Body of pancreas (tissue), 4 donors: ENCODE data around the gene MED12L. TPM values are rescaled to one million over a fixed set of nuclear protein-coding genes. Genes with fewer than 3 reads are reported as not detected.
"Not testable (repeated sequence)": the region's sequence is repeated elsewhere in the genome, so short reads cannot be mapped to it uniquely, and the experiment has no call there.

ENCODE experiments used
- ATAC-seq: fragments of 150-250 bp; one replicate; pipeline ENCODE4 v1.9.1; 2016
- DNase-seq, 4 donors: peaks; one replicate each; pipeline ENCODE4 v3.0.0-alpha.2; 2019
- H3K27ac ChIP-seq, 4 donors: fragments of 200-600 bp; sonication (generic); 1 replicate in 3 of 4; 2 replicates in 1 of 4; pipeline versions ENCODE4 v1.5.1 to v1.6.1; 2016 to 2019; ENCODE audit warnings: mild to moderate bottlenecking in 1 of 4, mixed read lengths in 1 of 4, moderate library complexity in 1 of 4
- H3K27me3 ChIP-seq, 2 donors: fragments of 200-600 bp; sonication (generic); one replicate each; pipeline ENCODE4 v1.6.0; 2016; ENCODE audit warnings: mild to moderate bottlenecking in 1 of 2
- H3K36me3 ChIP-seq, 2 donors: fragments of 200-600 bp; sonication (generic); replicated peaks in 1 of 2; 2 replicates each; pipeline ENCODE4 v1.5.1; 2016; ENCODE audit warnings: low read depth in 2 of 2; ENCODE audit not compliant: insufficient read depth in 1 of 2
- H3K4me1 ChIP-seq: fragments of 200-600 bp; sonication (generic); one replicate; pipeline ENCODE4 v1.6.0; 2016
- H3K4me3 ChIP-seq, 2 donors: fragments of 200-600 bp; sonication (generic); 1 replicate in 1 of 2; 2 replicates in 1 of 2; pipeline ENCODE4 v1.5.1; 2016 to 2019
- H3K9me3 ChIP-seq, 3 donors: fragments of 200-600 bp; sonication (generic); 1 replicate in 2 of 3; 2 replicates in 1 of 3; pipeline ENCODE4 v1.5.1; 2016
- POLR2A ChIP-seq, 3 donors: fragments of 450-650 bp; IDR thresholded peaks; one replicate each; pipeline ENCODE4 v1.6.1; 2016; ENCODE audit warnings: antibody characterized with exemption in 3 of 3, mild to moderate bottlenecking in 2 of 3
- WGBS, 2 donors: methylation state at CpG; one replicate each; pipeline ENCODE4 v1.1.5; 2017; 5-methylcytosine and 5-hydroxymethylcytosine counted together
- intact Hi-C: fragments of 100-400 bp; cut with DNase I; formaldehyde crosslinking; loops from one replicate; pipeline ENCODE4 v1.15.1; 2023
- total RNA-seq, 2 donors: library from RNA; depleted of rRNA; stranded (reverse); fragments of >200 nt; gene quantifications; one replicate each; pipeline ENCODE4 v1.1.0, GENCODE V29; 2016
- TF ChIP-seq, protein P1 (sequence below), 7 experiments: fragments of 450-650 bp in 4 of 7; fragments of 200-600 bp in 3 of 7; sonication (generic) in 3 of 7; IDR thresholded peaks; one replicate each; pipeline ENCODE4 v1.5.1; 2016 to 2019; ENCODE audit warnings: antibody characterized with exemption in 7 of 7

Gene MED12L
- total RNA-seq, 2 donors from 2014 or later = 0.33 to 0.78 TPM

DNA sequence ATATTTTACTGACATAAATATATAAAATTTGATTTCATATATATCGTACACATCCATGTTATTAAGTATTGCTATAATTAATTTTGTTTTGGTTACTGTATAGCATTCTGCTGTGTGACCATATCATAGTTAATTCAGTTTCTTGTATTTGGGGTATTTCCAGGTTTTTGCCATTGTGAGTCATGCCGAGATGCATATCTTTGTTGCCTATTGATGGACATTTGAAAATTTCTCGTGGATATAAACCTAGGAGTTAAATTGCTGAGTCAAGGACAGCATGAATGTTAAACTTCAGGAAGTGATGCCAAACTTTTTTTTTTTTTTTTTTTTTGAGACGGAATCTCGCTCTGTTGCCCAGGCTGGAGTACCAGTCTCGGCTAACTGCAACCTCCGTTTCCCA lies 151.3 kb downstream of the MED12L start:
- intact Hi-C loops = no loop called here
- Histone ChIP-seq H3K4me3 (no peak overlapping the region), H3K9me3 (no peaks in the 10 kb centered on the region), H3K4me1 (no peaks in the 10 kb centered on the region), H3K36me3 (no peaks in the 10 kb centered on the region), H3K27ac (no peak overlapping the region), H3K27me3 (no peaks in the 10 kb centered on the region)
- WGBS, 2 donors = 83 to 84% methylated on average over 7 of the region's 7 CpGs
- DNase-seq = no peak
- TF ChIP-seq POLR2A (IDR thresholded peaks at IDR 0.05) = no peak
- TF ChIP-seq, protein P1, sequence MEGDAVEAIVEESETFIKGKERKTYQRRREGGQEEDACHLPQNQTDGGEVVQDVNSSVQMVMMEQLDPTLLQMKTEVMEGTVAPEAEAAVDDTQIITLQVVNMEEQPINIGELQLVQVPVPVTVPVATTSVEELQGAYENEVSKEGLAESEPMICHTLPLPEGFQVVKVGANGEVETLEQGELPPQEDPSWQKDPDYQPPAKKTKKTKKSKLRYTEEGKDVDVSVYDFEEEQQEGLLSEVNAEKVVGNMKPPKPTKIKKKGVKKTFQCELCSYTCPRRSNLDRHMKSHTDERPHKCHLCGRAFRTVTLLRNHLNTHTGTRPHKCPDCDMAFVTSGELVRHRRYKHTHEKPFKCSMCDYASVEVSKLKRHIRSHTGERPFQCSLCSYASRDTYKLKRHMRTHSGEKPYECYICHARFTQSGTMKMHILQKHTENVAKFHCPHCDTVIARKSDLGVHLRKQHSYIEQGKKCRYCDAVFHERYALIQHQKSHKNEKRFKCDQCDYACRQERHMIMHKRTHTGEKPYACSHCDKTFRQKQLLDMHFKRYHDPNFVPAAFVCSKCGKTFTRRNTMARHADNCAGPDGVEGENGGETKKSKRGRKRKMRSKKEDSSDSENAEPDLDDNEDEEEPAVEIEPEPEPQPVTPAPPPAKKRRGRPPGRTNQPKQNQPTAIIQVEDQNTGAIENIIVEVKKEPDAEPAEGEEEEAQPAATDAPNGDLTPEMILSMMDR (IDR thresholded peaks at IDR 0.05) = no peak
- ATAC-seq = no peak

DNA sequence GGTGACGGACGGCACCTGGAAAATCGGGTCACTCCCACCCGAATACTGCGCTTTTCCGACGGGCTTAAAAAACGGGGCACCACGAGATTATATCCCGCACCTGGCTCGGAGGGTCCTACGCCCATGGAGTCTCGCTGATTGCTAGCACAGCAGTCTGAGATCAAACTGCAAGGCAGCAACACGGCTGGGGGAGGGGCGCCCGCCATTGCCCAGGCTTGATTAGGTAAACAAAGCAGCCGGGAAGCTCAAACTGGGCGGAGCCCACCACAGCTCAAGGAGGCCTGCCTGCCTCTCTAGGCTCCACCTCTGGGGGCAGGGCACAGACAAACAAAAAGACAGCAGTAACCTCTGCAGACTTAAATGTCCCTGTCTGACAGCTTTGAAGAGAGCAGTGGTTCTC lies 156.5 kb downstream of the MED12L start:
- DNase-seq = not testable (repeated sequence)

DNA sequence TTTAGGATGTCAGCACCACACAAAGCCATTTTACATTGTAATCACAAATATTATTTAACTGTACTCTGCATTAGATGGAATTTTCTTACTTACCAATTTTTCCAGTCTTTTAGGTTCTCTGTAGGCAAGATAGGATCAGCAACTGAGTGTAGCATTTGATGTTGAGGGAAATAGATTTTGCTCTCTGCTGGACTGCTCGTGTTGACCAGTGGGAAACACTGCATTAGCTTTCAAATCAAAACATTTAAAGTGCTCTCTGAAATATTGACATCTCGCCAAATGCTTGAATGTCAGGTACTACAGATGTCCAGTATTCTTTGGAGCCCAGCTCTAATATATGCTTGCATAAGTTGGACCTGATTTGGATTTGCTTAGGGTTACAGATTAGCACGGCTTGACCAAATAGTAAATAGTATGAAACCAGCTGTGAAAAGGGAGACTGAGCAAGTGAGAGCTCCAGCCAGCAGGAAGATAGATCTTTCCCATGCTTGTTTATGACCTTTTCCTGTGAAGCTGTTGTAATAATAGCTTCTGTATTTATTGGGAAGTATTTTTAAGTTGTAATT lies 163.4 kb downstream of the MED12L start:
- intact Hi-C loops = no loop called here
- Histone ChIP-seq H3K4me1 (no peaks in the 10 kb centered on the region), H3K36me3 (no peaks in the 10 kb centered on the region), H3K27ac (no peak overlapping the region), H3K27me3 (no peaks in the 10 kb centered on the region), H3K4me3 (no peak overlapping the region), H3K9me3 (no peaks in the 10 kb centered on the region)
- ATAC-seq (no peak), DNase-seq (no peak)
- WGBS, 2 donors = 15 to 28% methylated on average over 3 of the region's 3 CpGs
- no peak for TF ChIP-seq POLR2A (IDR thresholded peaks at IDR 0.05)
- TF ChIP-seq, protein P1 (IDR thresholded peaks at IDR 0.05) = no peak

More for the DNA sequence above, 156.5 kb downstream of the MED12L start:
- H3K9me3 ChIP-seq, H3K27me3 ChIP-seq, H3K4me1 ChIP-seq, H3K36me3 ChIP-seq, intact Hi-C loops, H3K4me3 ChIP-seq, H3K27ac ChIP-seq, ATAC-seq: not testable (repeated sequence)
- WGBS, 2 donors = 76 to 84% methylated on average over 18 of the region's 18 CpGs

DNA sequence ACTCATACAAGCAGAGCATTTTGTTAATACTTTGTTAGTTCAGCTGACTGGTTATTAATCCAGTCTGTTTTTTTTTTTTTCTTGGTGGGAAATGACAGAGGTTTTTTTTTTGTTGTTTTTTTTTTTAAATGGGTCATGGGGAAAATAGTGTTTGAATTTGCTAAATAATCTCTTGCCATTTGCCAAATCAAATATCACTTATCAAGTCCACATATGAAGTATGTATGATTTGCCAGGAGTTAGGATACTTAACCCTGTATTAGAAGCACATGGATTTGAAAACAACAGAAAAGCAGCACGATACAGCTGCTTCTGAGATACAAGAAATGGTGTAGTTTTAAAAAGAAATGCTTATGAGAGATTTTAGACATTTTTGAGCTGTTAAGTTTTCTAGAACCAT lies 171.3 kb downstream of the MED12L start:
- Histone ChIP-seq H3K4me1 (peaks cover 20% of the 10 kb centered on the region), H3K9me3 (no peaks in the 10 kb centered on the region), H3K27me3 (no peaks in the 10 kb centered on the region), H3K4me3 (no peak overlapping the region), H3K36me3 (no peaks in the 10 kb centered on the region), H3K27ac (no peak overlapping the region)
- WGBS, 2 donors = 28 to 29% methylated on average over 1 of the region's 1 CpG
- DNase-seq (no peak), ATAC-seq (no peak)
- TF ChIP-seq, protein P1 (IDR thresholded peaks at IDR 0.05) = no peak
- no peak for TF ChIP-seq POLR2A (IDR thresholded peaks at IDR 0.05)
- intact Hi-C loops = no loop called here

DNA sequence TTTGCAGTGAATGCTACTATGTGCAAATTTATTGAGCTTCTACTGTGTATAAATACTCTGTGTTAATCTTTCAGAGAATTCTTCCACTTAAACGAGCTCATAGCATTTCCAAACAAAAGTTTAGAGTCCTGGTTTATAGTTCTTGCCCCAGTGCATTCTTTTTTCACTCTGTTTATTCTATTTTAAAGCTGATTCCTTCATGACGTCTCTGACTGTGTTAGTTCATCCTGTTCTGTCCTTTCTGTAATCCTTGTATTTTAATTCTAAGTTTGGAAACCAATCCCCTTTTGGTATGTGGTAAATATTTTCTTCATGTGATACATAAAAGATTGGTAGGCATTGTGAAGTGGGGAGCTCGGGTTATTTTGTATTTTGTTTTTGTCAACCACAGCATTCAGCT lies 174.2 kb downstream of the MED12L start:
- Histone ChIP-seq H3K27me3 (no peaks in the 10 kb centered on the region), H3K27ac (no peak overlapping the region), H3K4me3 (no peak overlapping the region), H3K9me3 (no peaks in the 10 kb centered on the region), H3K4me1 (peaks cover 20% of the 10 kb centered on the region), H3K36me3 (no peaks in the 10 kb centered on the region)
- intact Hi-C loops = no loop called here
- ATAC-seq (no peak), DNase-seq (no peak)
- 67 to 75% methylated on average over 3 of the region's 3 CpGs for WGBS, 2 donors
- TF ChIP-seq, protein P1 (IDR thresholded peaks at IDR 0.05) = no peak
- no peak for TF ChIP-seq POLR2A (IDR thresholded peaks at IDR 0.05)
